Temporal lobe (tissue), 1 donor: ENCODE data around the gene TMEM60. TPM values are rescaled to one million over a fixed set of nuclear protein-coding genes. Genes with fewer than 3 reads are reported as not detected.

Experiments
- total RNA-seq: library from RNA; depleted of rRNA; stranded (reverse); fragments of >200 nt; gene quantifications from one replicate; pipeline ENCODE4 v1.2.3, GENCODE V29; 2014

Gene TMEM60
- total RNA-seq, 1 donor from 2014 or later = 8.9 TPM

Other genes starting within 250 kb of the TMEM60 start
- 59.5 TPM for gene RSBN1L, start 102.0 kb downstream of the TMEM60 start, total RNA-seq
- gene PHTF2, start 339 bp upstream of the TMEM60 start, total RNA-seq = 37.6 TPM